Measurements from ENCODE around the gene APLN.

APLN gene

DNA sequence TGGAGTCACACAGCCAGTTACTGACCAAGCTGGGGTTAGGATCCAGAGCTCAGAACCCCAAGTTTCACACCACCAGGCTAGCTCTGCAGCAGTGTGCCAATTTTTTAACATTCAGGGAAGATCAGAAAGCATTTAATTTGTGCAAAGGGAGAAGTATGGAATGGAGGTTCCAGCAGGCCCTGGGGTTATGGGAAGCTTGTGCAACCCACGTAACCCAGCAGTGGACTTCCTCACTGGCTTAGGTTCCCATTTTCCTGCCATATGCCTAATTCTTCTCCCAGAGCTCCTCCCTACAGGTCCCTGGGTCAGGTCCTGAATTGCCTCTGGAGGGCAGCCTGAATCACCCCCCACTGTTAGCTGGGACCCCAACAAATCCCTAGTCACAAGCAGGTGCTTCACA is 14.0 kb downstream of the APLN start:
- TF ChIP-seq ZFX (IDR thresholded peaks at IDR 0.05), result no peak
- TF ChIP-seq CTCF (conservative IDR thresholded peaks at IDR 0.05), result no peak
- no peak overlapping the region for H3K27ac ChIP-seq

DNA sequence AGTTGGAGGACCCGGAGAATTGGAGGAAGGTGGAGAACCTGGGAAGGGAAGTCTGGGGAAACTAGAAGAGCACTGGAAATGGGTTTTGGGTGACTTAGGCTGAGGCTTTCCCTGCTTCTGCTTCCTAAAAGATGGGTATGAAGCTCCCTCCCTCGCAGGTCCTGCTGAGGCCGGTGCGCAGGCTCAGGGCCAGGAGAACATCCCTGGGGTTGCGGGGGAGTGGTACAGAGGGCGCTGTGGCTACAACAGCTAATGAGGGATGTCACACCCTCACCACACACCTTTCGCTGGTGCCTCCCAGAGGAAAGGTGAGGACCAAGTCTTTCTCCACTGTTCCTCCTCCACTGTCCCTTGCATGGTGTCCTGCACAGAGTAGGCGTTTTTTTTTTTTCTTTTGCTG is 15.8 kb downstream of the APLN start:
- TF ChIP-seq CTCF (conservative IDR thresholded peaks at IDR 0.05) (no peak), ZFX (IDR thresholded peaks at IDR 0.05) (no peak)
- no peak overlapping the region for H3K27ac ChIP-seq

GRCh38 chrX:129637217-129638109 is 17.3 kb downstream of the APLN start:
- TF ChIP-seq ZFX (IDR thresholded peaks at IDR 0.05), result no peak
- peak; percentile 86 for TF ChIP-seq CTCF (conservative IDR thresholded peaks at IDR 0.05)
- no peak overlapping the region for H3K27ac ChIP-seq

GRCh38 chrX:129636175-129636681 is 18.5 kb downstream of the APLN start:
- H3K27ac ChIP-seq, result no peak overlapping the region

GRCh38 chrX:129634541-129634940 is 20.2 kb downstream of the APLN start:
- TF ChIP-seq CTCF (conservative IDR thresholded peaks at IDR 0.05) (no peak), ZFX (IDR thresholded peaks at IDR 0.05) (no peak)
- no peak overlapping the region for H3K27ac ChIP-seq

More at GRCh38 chrX:129636175-129636681, 18.5 kb downstream of the APLN start:
- TF ChIP-seq CTCF (conservative IDR thresholded peaks at IDR 0.05), result no peak
- no peak for TF ChIP-seq ZFX (IDR thresholded peaks at IDR 0.05)

DNA sequence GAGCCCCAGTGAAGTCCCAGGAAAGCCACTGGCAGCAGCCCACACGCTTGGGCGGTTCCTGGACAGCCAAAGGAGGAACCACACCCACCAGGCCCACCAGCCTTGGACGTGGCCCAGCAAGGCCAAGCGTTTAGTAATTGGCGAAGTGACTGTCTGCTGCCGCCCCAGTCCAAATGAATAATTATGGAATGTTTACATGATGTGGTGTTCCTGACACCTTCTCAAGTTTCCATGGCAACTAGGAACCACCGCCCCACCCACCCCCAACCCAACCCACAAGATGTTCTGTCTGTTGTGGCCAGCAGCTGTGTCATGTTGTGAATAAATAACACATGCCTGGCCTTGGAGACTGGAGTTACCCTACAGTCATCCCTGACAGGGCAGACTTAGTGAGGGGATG is 22.3 kb downstream of the APLN start:
- H3K27ac ChIP-seq, result no peak overlapping the region
- TF ChIP-seq CTCF (conservative IDR thresholded peaks at IDR 0.05) (no peak), ZFX (IDR thresholded peaks at IDR 0.05) (no peak)

DNA sequence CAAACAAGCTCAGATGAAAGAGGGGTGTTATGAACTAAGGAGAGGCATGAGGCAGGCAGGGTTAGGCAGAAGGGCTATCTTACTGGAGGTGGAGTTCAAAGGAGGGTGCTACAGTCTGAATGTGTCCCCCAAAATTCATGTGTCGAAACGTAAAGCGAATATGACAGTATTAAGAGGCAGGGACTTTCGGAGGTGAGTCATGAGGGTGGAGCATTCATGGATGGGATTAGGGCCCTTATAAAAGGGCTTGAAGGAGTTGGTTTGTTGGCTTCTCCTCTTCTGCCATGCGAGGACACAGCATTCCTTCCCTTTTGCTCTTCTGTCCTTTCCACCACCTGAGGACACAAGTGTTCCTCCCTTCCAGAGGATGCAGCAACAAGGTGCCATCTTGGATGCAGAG is 22.9 kb downstream of the APLN start:
- no peak overlapping the region for H3K27ac ChIP-seq
- TF ChIP-seq CTCF (conservative IDR thresholded peaks at IDR 0.05), result no peak
- TF ChIP-seq ZFX (IDR thresholded peaks at IDR 0.05), result no peak

Measured in C4-2B (cell line).